A375 (cell line): ENCODE results near the gene SLC38A1. TPM values are rescaled to one million over a fixed set of nuclear protein-coding genes. Genes with fewer than 3 reads are reported as not detected.

ENCODE experiments used
- total RNA-seq: library from RNA; depleted of rRNA; stranded (reverse); fragments of >200 nt; shearing (Covaris generic); gene quantifications from 2 replicates; pipeline ENCODE4 v1.2.3, GENCODE V29; 2014; rRNA removed

SLC38A1 gene
- 79.3 and 83.1 TPM in 2 replicates for total RNA-seq

GRCh38 chr12:46268583-46269428, at the start of gene SLC38A1:
Gene SLC38A1 (minus strand): TSS chr12:46269043. CDS start chr12:46239800, 29,243 bp downstream.

Other genes with a start within 250 kb of the SLC38A1 start
- gene SLC38A2, start 103.7 kb upstream of the SLC38A1 start, total RNA-seq = 248 and 336 TPM in 2 replicates